H1 (cell line): ENCODE results near the gene PPP1R18. TPM values are rescaled to one million over a fixed set of nuclear protein-coding genes. Genes with fewer than 3 reads are reported as not detected.
"Not testable (repeated sequence)": the region's sequence is repeated elsewhere in the genome, so short reads cannot be mapped to it uniquely, and the experiment has no call there.

ENCODE experiments used
- CTCF ChIA-PET: fragments of 300-600 bp; sonication (Branson Sonifier 250); formaldehyde crosslinking; loops from one replicate; lab custom pipeline; 2021; ENCODE audit not compliant: partially characterized antibody; lab: Charles Lee
- POLR2A ChIA-PET: fragments of 300-600 bp; sonication (Branson Sonifier 250); formaldehyde crosslinking; loops from one replicate; lab custom pipeline; 2021; ENCODE audit warnings: inconsistent platforms; ENCODE audit not compliant: partially characterized antibody; lab: Charles Lee
- DNase-seq, 2 experiments: peaks; one replicate each; pipeline versions ENCODE4 v3.0.0 to v3.0.0-alpha.2; 2010 to 2022; ENCODE audit warnings: low spot score in 2 of 2, low read depth in 1 of 2, mixed read lengths in 1 of 2
- FAIRE-seq: peaks from 2 replicates; lab custom pipeline; 2011; peaks lifted over from hg19 to GRCh38; lab: Jason Lieb, UNC
- H2AFZ ChIP-seq: 2 replicates; pipeline ENCODE4 v1.8.1; 2012; ENCODE audit warnings: low read length, inconsistent platforms
- H2AK5ac ChIP-seq: 2 replicates; pipeline ENCODE4 v1.6.1; 2013; ENCODE audit warnings: low read depth, low read length
- H2BK120ac ChIP-seq: replicated peaks from 2 replicates; pipeline ENCODE3; 2013; ENCODE audit warnings: low read depth, low read length, inconsistent platforms
- H2BK12ac ChIP-seq: 2 replicates; pipeline ENCODE4 v1.6.1; 2013; ENCODE audit warnings: low read depth, low read length
- H2BK15ac ChIP-seq: 2 replicates; pipeline ENCODE4 v1.6.1; 2013; ENCODE audit warnings: low read length
- H2BK20ac ChIP-seq: 2 replicates; pipeline ENCODE4 v1.6.1; 2013; ENCODE audit warnings: low read length
- H2BK5ac ChIP-seq: 2 replicates; pipeline ENCODE4 v1.6.1; 2013; ENCODE audit warnings: low read depth, low read length
- H3K14ac ChIP-seq: 2 replicates; pipeline ENCODE4 v1.6.1; 2013; ENCODE audit warnings: inconsistent platforms; ENCODE audit not compliant: insufficient read length
- H3K18ac ChIP-seq: 2 replicates; pipeline ENCODE4 v1.6.1; 2013; ENCODE audit warnings: low read length; ENCODE audit errors: extremely low read depth
- H3K23ac ChIP-seq: 2 replicates; pipeline ENCODE4 v1.6.1; 2013; ENCODE audit warnings: inconsistent platforms; ENCODE audit not compliant: insufficient read length
- H3K23me2 ChIP-seq: 2 replicates; pipeline ENCODE4 v1.6.1; 2013; ENCODE audit warnings: low read depth, low read length
- H3K27ac ChIP-seq: 2 replicates; pipeline ENCODE4 v1.6.1; 2011; ENCODE audit warnings: low read depth, low read length, inconsistent platforms
- H3K27me3 ChIP-seq, 4 experiments: replicated peaks in 1 of 4; 1 replicate in 1 of 4; 2 replicates in 3 of 4; pipeline versions ENCODE4 v1.6.1 to v1.8.1; 2011 to 2013; ENCODE audit warnings: low read length in 3 of 4, mild to moderate bottlenecking in 3 of 4, inconsistent platforms in 2 of 4, mixed read lengths in 2 of 4, moderate library complexity in 1 of 4; ENCODE audit not compliant: control insufficient read depth in 3 of 4, insufficient read depth in 3 of 4; ENCODE audit errors: extremely low read depth in 1 of 4
- H3K36me3 ChIP-seq, 4 experiments: 2 replicates each; pipeline versions ENCODE4 v1.6.1 to v1.8.1; 2011 to 2013; ENCODE audit warnings: mild to moderate bottlenecking in 4 of 4, low read length in 3 of 4, moderate library complexity in 2 of 4, control low read depth in 1 of 4, inconsistent platforms in 1 of 4; ENCODE audit not compliant: insufficient read depth in 4 of 4, control insufficient read depth in 2 of 4
- H3K4ac ChIP-seq: replicated peaks from 2 replicates; pipeline ENCODE3; 2013; ENCODE audit warnings: low read length, low read depth, mixed read lengths, inconsistent platforms; ENCODE audit not compliant: insufficient read length
- H3K4me1 ChIP-seq, 4 experiments: replicated peaks in 1 of 4; 1 replicate in 1 of 4; 2 replicates in 3 of 4; pipeline versions ENCODE4 v1.6.1 to v1.8.1; 2011 to 2013; ENCODE audit warnings: low read length in 3 of 4, inconsistent platforms in 2 of 4, mixed read lengths in 1 of 4; ENCODE audit not compliant: insufficient read depth in 4 of 4, control insufficient read depth in 3 of 4
- H3K4me2 ChIP-seq, 2 experiments: 2 replicates each; pipeline versions ENCODE4 v1.6.1 to v1.8.1; 2011 to 2013; ENCODE audit warnings: low read depth in 2 of 2, low read length in 2 of 2, control low read depth in 1 of 2, inconsistent platforms in 1 of 2, mild to moderate bottlenecking in 1 of 2; ENCODE audit not compliant: insufficient read depth in 1 of 2
- H3K4me3 ChIP-seq, 4 experiments: fragments of 200-600, 300-600 bp in 1 of 4; sonication (generic), shearing (Covaris generic), sonication (Bioruptor Twin) in 1 of 4; 2 replicates each; pipeline versions ENCODE4 v1.5.1 to v1.8.1; 2011 to 2016; ENCODE audit warnings: low read length in 4 of 4, low read depth in 3 of 4, control low read depth in 2 of 4, inconsistent platforms in 2 of 4, mild to moderate bottlenecking in 2 of 4, mixed read lengths in 1 of 4, moderate library complexity in 1 of 4; ENCODE audit not compliant: insufficient read depth in 2 of 4; ENCODE audit errors: extremely low read depth in 1 of 4
- H3K56ac ChIP-seq: replicated peaks from 2 replicates; pipeline ENCODE3; 2013; ENCODE audit warnings: low read depth, mild to moderate bottlenecking, mixed read lengths, low read length, inconsistent platforms; ENCODE audit not compliant: insufficient read length
- H3K79me1 ChIP-seq: 2 replicates; pipeline ENCODE4 v1.6.1; 2013; ENCODE audit warnings: low read depth, low read length, control low read depth
- H3K79me2 ChIP-seq, 2 experiments: 2 replicates each; pipeline versions ENCODE4 v1.6.1 to v1.8.1; 2012 to 2013; ENCODE audit warnings: low read length in 2 of 2, mild to moderate bottlenecking in 2 of 2, inconsistent platforms in 1 of 2; ENCODE audit not compliant: insufficient read depth in 2 of 2, control insufficient read depth in 1 of 2
- H3K9ac ChIP-seq, 4 experiments: replicated peaks in 1 of 4; 1 replicate in 1 of 4; 2 replicates in 3 of 4; pipeline versions ENCODE4 v1.6.1 to v1.8.1; 2011 to 2013; ENCODE audit warnings: low read depth in 3 of 4, low read length in 3 of 4, control low read depth in 2 of 4, mild to moderate bottlenecking in 2 of 4, moderate library complexity in 2 of 4, inconsistent platforms in 1 of 4; ENCODE audit errors: extremely low read depth in 1 of 4
- H3K9me3 ChIP-seq, 2 experiments: 2 replicates each; pipeline versions ENCODE4 v1.6.1 to v1.8.1; 2012 to 2013; ENCODE audit warnings: mild to moderate bottlenecking in 2 of 2, moderate library complexity in 2 of 2, control low read depth in 1 of 2, inconsistent platforms in 1 of 2, low read depth in 1 of 2, low read length in 1 of 2, mixed read lengths in 1 of 2; ENCODE audit not compliant: insufficient read depth in 2 of 2
- H4K20me1 ChIP-seq, 2 experiments: replicated peaks in 1 of 2; 2 replicates each; pipeline versions ENCODE3 to v1.8.1; 2011 to 2013; ENCODE audit warnings: inconsistent platforms in 2 of 2, low read length in 2 of 2, mild to moderate bottlenecking in 1 of 2; ENCODE audit not compliant: insufficient read depth in 2 of 2, control insufficient read depth in 1 of 2
- H4K5ac ChIP-seq: 2 replicates; pipeline ENCODE4 v1.6.1; 2013; ENCODE audit warnings: low read length, low read depth, mixed read lengths, inconsistent platforms; ENCODE audit not compliant: insufficient read length
- H4K8ac ChIP-seq: 2 replicates; pipeline ENCODE4 v1.8.0; 2013; ENCODE audit warnings: mild to moderate bottlenecking, moderate library complexity, low read length, inconsistent platforms; ENCODE audit not compliant: insufficient read depth; ENCODE audit errors: extremely low read depth
- H4K91ac ChIP-seq: replicated peaks from 2 replicates; pipeline ENCODE3; 2013; ENCODE audit warnings: low read length, mixed read lengths, inconsistent platforms; ENCODE audit not compliant: insufficient read length
- WGBS, 2 experiments: shearing (Covaris generic) in 1 of 2; methylation state at CpG; one replicate each; pipeline versions ENCODE4 v1.1.6 to v1.1.7; 2013 to 2015; ENCODE audit warnings: low lambda C conversion rate in 2 of 2, mixed read lengths in 2 of 2, inconsistent platforms in 1 of 2, low coverage in 1 of 2, missing lambda C conversion rate in 1 of 2; ENCODE audit not compliant: insufficient replicate concordance in 2 of 2, insufficient coverage in 1 of 2, insufficient read length in 1 of 2; ENCODE audit errors: extremely low coverage in 1 of 2, missing lambda C conversion rate in 1 of 2; 5-methylcytosine and 5-hydroxymethylcytosine counted together
- polyA plus RNA-seq, 7 experiments: library from polyadenylated mRNA; depleted of rRNA in 3 of 7; stranded (reverse) in 5 of 7; unstranded in 2 of 7; fragments of >200 nt in 5 of 7; fragments of 200-250 nt in 2 of 7; gene quantifications; 1 replicate in 5 of 7; 2 replicates in 1 of 7; 4 replicates in 1 of 7; pipeline versions ENCODE4 v1.2.1 to v1.2.3, GENCODE V29; 2011 to 2013; ENCODE audit warnings: missing spikeins in 2 of 7, mixed read lengths in 2 of 7
- total RNA-seq: library from RNA; stranded (reverse); fragmentation: NEBNext Ultra II Directional; extraction: Animal tissue kit (Norgen Biotek cat#: 25700); gene quantifications from 2 replicates; pipeline ENCODE4 v1.2.1, GENCODE V29; 2021

The PPP1R18 gene
- total and polyA plus RNA-seq, 2 of the 8 experiments (the other 6 are each of a cell fraction or from before 2014, with no cell fraction given), result 25.1 to 29.1 TPM

DNA sequence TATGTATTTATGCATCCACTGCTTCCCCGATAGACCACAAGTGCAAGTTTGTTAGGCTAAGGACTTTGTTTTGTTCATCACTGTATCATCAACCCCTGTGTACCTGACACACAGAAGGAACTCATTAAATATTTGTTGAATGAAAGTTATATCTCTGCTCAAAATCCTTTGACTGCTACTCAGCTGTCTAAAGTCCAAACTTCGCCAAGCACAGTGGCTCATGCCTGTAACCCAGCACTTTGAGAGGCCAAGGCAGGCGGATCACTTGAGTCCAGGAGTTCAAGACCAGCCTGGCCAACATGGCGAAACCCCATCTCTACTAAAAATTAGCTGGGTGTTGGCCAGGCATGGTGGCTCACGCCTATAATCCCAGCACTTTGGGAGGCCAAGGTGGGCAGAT, 28.5 kb downstream of the PPP1R18 start:
- H3K27ac ChIP-seq, H4K8ac ChIP-seq, H3K79me1 ChIP-seq, H3K4me2 ChIP-seq, H3K27me3 ChIP-seq, H4K5ac ChIP-seq, H3K23me2 ChIP-seq, H3K18ac ChIP-seq, H2BK20ac ChIP-seq, H3K23ac ChIP-seq, H2AFZ ChIP-seq, H3K14ac ChIP-seq, H2AK5ac ChIP-seq, DNase-seq, H3K79me2 ChIP-seq, H2BK5ac ChIP-seq, H3K9me3 ChIP-seq, H3K4me1 ChIP-seq, FAIRE-seq, H2BK12ac ChIP-seq, H2BK15ac ChIP-seq, H3K4ac ChIP-seq, H2BK120ac ChIP-seq, H3K56ac ChIP-seq, H3K4me3 ChIP-seq, H3K9ac ChIP-seq, H4K20me1 ChIP-seq, H4K91ac ChIP-seq: not testable (repeated sequence)
- 94% methylated on average over 5 of the region's 5 CpGs; no CpG with 5 or more reads in 1 of the 2 experiments for WGBS, 2 experiments
- H3K36me3 ChIP-seq, result peaks cover 21 to 73% (median 68%) of the 10 kb centered on the region in 4 experiments
- ChIA-PET CTCF (interaction anchor here (0.7 to 3.3 kb wide), 3 partner anchors 9 to 480 kb away, joined by 3 to 12 read pairs (median 3); partner anchors contain the start of gene DHX16), POLR2A (interaction anchor here (0.6 to 1.9 kb wide), 6 partner anchors 9 to 171 kb away, joined by 3 to 6 read pairs (median 4); no protein-coding TSS in a partner anchor)
